ENCODE results near the gene KCNT1. TPM values are rescaled to one million over a fixed set of nuclear protein-coding genes. Genes with fewer than 3 reads are reported as not detected.

Gene KCNT1
- total RNA-seq, 1 experiment from 2014 or later, result 0.09 TPM

DNA sequence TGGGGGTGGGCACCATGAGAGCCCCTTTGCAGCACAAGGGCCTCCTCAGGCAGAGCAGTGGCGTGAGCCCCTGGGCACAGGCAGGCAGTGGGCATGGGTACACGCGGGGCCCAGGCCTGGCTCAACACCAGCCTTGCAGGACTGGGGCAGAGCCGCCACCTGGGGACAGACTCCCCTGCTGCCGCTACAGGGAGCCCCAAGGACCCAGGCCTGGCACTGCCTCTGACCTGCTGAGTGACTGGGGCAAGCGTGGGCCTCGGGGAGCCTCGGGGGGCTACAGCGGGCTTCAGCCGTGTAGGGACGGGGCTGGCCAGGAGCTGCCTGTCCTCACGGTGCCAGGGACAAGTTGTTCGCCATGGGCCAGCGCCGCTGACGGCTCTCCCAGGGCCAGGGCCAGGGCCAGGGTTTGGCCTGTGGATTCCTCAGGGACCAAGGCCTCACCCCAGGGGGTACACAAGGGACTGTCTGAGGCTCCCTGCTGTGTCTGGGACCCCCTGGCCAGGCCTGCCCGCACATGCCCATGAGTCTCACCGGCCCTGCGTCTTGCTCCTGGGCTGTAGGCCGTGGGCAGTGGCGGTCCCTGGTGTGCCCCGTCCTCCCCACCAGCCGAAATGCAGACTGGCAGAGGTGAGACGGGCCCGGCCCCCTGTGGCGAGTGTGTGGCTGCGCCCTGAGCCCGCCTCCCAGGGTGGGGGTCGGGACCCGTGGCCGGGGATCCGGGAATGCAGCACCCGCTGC is 42.5 kb downstream of the KCNT1 start:
- no peak overlapping the region for H3K4me3 Mint-ChIP-seq (ENCODE audit: unreplicated experiment)
- intact Hi-C loops (cut with micrococcal nuclease; ENCODE audit: unreplicated experiment), result no loop called here
- no peaks in the 10 kb centered on the region for H3K9me3 Mint-ChIP-seq (ENCODE audit: unreplicated experiment)
- POLR2A ChIA-PET, result no interaction called here
- H3K27ac Mint-ChIP-seq (ENCODE audit: unreplicated experiment), result no peak overlapping the region
- no peaks in the 10 kb centered on the region for H3K36me3 Mint-ChIP-seq (ENCODE audit: insufficient read depth, unreplicated experiment)
- H3K4me1 ChIP-seq, result no peaks in the 10 kb centered on the region
- no peak for DNase-seq
- no peaks in the 10 kb centered on the region for H3K36me3 ChIP-seq (ENCODE audit: control insufficient read depth, insufficient read depth, low read length)
- no peaks in the 10 kb centered on the region for H3K4me1 Mint-ChIP-seq (ENCODE audit: low read depth, unreplicated experiment)
- CTCF ChIA-PET, result no interaction called here
- H3K27me3 Mint-ChIP-seq (ENCODE audit: insufficient read depth, unreplicated experiment), result peaks cover 9% of the 10 kb centered on the region
- no peak overlapping the region for H3K4me3 ChIP-seq (ENCODE audit: low read depth, low read length)
- BruUV-seq (replicated peaks), result no TSS peak
- no peaks in the 10 kb centered on the region; the same call in 1 of the 2 replicates for H3K27me3 ChIP-seq (replicated peaks; ENCODE audit: control insufficient read depth, insufficient read depth, low read length)
- TF ChIP-seq, protein P1, sequence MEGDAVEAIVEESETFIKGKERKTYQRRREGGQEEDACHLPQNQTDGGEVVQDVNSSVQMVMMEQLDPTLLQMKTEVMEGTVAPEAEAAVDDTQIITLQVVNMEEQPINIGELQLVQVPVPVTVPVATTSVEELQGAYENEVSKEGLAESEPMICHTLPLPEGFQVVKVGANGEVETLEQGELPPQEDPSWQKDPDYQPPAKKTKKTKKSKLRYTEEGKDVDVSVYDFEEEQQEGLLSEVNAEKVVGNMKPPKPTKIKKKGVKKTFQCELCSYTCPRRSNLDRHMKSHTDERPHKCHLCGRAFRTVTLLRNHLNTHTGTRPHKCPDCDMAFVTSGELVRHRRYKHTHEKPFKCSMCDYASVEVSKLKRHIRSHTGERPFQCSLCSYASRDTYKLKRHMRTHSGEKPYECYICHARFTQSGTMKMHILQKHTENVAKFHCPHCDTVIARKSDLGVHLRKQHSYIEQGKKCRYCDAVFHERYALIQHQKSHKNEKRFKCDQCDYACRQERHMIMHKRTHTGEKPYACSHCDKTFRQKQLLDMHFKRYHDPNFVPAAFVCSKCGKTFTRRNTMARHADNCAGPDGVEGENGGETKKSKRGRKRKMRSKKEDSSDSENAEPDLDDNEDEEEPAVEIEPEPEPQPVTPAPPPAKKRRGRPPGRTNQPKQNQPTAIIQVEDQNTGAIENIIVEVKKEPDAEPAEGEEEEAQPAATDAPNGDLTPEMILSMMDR (IDR thresholded peaks at IDR 0.05; ENCODE audit: insufficient read depth in 1 of 2, low read depth in 1 of 2, low read length in 1 of 2, severe bottlenecking in 1 of 2, unreplicated experiment in 1 of 2), result no peak
- no peaks in the 10 kb centered on the region for H3K9me3 ChIP-seq

DNA sequence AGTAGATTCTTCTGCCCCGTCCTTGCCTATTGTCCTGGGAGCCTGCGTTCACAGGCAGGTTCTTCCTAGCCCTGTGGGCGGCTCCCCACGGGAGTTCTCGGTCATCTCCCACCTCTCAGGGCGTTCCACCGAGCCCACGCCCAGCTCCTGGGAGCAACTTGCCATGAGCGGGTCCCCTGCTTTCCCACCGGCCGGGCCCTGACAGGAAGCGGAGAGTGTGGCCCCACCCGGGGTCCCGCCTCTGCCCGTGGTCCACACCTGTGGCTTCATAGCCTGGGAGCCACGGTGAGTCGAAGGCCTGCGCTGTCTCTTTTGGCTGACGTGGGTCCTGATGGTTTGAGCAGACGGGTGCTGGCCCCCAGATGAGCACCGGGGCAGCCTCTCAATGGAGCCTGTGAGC is 43.2 kb downstream of the KCNT1 start:
- intact Hi-C loops (cut with micrococcal nuclease; ENCODE audit: unreplicated experiment), result no loop called here
- Histone ChIP-seq H3K27me3 (replicated peaks; ENCODE audit: control insufficient read depth, insufficient read depth, low read length) (no peaks in the 10 kb centered on the region; the same call in 1 of the 2 replicates), H3K4me1 (no peaks in the 10 kb centered on the region), H3K36me3 (ENCODE audit: control insufficient read depth, insufficient read depth, low read length) (no peaks in the 10 kb centered on the region), H3K9me3 (no peaks in the 10 kb centered on the region), H3K4me3 (ENCODE audit: low read depth, low read length) (no peak overlapping the region)
- TF ChIP-seq, protein P1 (IDR thresholded peaks at IDR 0.05; ENCODE audit: insufficient read depth in 1 of 2, low read depth in 1 of 2, low read length in 1 of 2, severe bottlenecking in 1 of 2, unreplicated experiment in 1 of 2), result no peak
- Mint-ChIP-seq H3K4me1 (ENCODE audit: low read depth, unreplicated experiment) (no peaks in the 10 kb centered on the region), H3K4me3 (ENCODE audit: unreplicated experiment) (no peak overlapping the region), H3K27ac (ENCODE audit: unreplicated experiment) (no peak overlapping the region), H3K27me3 (ENCODE audit: insufficient read depth, unreplicated experiment) (peaks cover 11% of the 10 kb centered on the region), H3K36me3 (ENCODE audit: insufficient read depth, unreplicated experiment) (no peaks in the 10 kb centered on the region), H3K9me3 (ENCODE audit: unreplicated experiment) (no peaks in the 10 kb centered on the region)
- ChIA-PET CTCF (no interaction called here), POLR2A (no interaction called here)
- no TSS peak for BruUV-seq (replicated peaks)
- no peak for DNase-seq

DNA sequence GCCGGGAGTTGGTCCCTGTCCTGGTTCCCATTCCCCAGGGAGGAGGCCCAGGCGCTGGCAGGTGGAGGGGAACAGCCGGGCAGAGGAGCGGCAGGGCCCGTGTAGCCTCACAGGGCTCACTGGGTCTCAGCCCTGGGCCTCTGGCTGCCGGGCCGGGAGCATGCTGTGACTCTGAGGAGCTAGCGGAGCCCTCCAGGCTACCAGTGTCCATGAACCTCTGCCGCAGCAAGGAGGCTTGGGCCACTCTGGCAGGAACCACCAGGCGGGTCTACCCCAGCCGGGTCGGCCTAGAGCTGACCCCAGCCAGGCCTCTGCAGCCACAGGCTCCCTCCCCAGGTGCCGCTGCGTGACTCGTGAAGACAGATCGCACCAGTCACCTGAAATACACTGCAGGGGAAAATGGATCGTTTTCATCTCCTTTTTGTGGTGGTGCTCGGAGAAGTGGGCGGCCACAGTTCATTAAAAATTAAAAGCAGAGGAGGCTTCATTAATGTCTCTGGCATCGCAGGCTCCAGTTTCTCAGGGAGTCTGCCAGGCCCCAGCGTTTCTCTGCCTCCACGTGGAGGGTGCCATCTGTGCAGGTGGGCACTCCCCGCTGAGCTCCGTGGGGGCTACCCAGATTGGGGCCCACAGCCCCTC is 43.8 kb downstream of the KCNT1 start:
- no TSS peak for BruUV-seq (replicated peaks)
- intact Hi-C loops (cut with micrococcal nuclease; ENCODE audit: unreplicated experiment), result no loop called here
- Mint-ChIP-seq H3K4me1 (ENCODE audit: low read depth, unreplicated experiment) (no peaks in the 10 kb centered on the region), H3K27me3 (ENCODE audit: insufficient read depth, unreplicated experiment) (peaks cover 11% of the 10 kb centered on the region), H3K36me3 (ENCODE audit: insufficient read depth, unreplicated experiment) (no peaks in the 10 kb centered on the region), H3K27ac (ENCODE audit: unreplicated experiment) (no peak overlapping the region), H3K9me3 (ENCODE audit: unreplicated experiment) (no peaks in the 10 kb centered on the region), H3K4me3 (ENCODE audit: unreplicated experiment) (no peak overlapping the region)
- ChIA-PET CTCF (no interaction called here), POLR2A (no interaction called here)
- Histone ChIP-seq H3K36me3 (ENCODE audit: control insufficient read depth, insufficient read depth, low read length) (no peaks in the 10 kb centered on the region), H3K9me3 (no peaks in the 10 kb centered on the region), H3K4me1 (no peaks in the 10 kb centered on the region), H3K27me3 (replicated peaks; ENCODE audit: control insufficient read depth, insufficient read depth, low read length) (no peaks in the 10 kb centered on the region; the same call in 1 of the 2 replicates), H3K4me3 (ENCODE audit: low read depth, low read length) (no peak overlapping the region)
- TF ChIP-seq, protein P1 (IDR thresholded peaks at IDR 0.05; ENCODE audit: insufficient read depth in 1 of 2, low read depth in 1 of 2, low read length in 1 of 2, severe bottlenecking in 1 of 2, unreplicated experiment in 1 of 2), result no peak
- no peak for DNase-seq
